ENCODE data around the gene MCCC2. TPM values are rescaled to one million over a fixed set of nuclear protein-coding genes. Genes with fewer than 3 reads are reported as not detected.

Gene MCCC2
- total RNA-seq, 1 experiment from 2014 or later = 98.7 TPM

DNA sequence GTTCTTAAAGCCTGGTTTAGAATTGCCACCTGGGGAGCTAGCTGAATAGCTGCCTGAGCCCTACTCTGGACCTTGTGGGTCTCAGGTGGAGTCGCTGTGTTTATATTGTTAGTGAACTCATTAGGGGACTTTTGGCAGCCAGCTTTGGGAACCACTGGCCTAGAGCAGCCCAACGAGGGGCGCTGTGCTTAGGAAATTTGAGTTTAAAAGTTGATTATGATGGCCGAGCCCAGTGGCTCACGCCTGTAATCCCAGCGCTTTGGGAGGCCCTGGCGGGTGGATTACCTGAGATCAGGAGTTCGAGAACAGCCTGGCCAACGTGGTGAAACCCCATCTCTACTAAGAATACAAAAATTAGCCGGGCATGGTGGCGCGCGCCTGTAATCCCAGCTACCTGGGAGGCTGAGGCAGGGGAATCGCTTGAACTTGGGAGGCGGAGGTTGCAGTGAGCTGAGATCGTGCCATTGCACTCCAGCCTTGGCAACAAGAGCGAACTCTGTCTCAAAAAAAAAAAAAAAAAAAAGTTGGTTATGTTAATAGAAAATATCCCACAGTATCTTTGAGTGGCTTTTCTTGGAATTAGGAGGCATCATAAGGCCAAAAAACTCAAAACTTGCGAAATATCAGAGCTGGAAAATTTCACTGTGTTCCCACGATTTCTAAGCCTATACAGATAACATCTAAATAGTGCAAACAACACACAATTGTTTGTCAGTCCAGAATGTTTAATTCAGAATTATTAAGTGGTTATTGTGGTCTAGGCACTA lies 809 bp downstream of the MCCC2 start:
- H3K36me3 Mint-ChIP-seq (ENCODE audit: insufficient read depth, unreplicated experiment) = peaks cover 42% of the 10 kb centered on the region
- no peaks in the 10 kb centered on the region for H3K9me3 Mint-ChIP-seq (ENCODE audit: low read depth, unreplicated experiment)
- no TSS peak for BruUV-seq (replicated peaks)
- DNase-seq = no peak
- CTCF ChIA-PET = interaction anchor here (1.4 to 2.3 kb wide), 2 partner anchors 13 to 170 kb away, joined by 4 to 19 read pairs; no protein-coding TSS in a partner anchor
- H3K27ac Mint-ChIP-seq (ENCODE audit: unreplicated experiment) = peak overlapping the region; percentile 98
- peak overlapping the region; percentile 88 for H3K4me3 Mint-ChIP-seq (ENCODE audit: low read depth, unreplicated experiment)
- H3K27me3 Mint-ChIP-seq (ENCODE audit: unreplicated experiment) = no peaks in the 10 kb centered on the region
- TF ChIP-seq, protein P1, sequence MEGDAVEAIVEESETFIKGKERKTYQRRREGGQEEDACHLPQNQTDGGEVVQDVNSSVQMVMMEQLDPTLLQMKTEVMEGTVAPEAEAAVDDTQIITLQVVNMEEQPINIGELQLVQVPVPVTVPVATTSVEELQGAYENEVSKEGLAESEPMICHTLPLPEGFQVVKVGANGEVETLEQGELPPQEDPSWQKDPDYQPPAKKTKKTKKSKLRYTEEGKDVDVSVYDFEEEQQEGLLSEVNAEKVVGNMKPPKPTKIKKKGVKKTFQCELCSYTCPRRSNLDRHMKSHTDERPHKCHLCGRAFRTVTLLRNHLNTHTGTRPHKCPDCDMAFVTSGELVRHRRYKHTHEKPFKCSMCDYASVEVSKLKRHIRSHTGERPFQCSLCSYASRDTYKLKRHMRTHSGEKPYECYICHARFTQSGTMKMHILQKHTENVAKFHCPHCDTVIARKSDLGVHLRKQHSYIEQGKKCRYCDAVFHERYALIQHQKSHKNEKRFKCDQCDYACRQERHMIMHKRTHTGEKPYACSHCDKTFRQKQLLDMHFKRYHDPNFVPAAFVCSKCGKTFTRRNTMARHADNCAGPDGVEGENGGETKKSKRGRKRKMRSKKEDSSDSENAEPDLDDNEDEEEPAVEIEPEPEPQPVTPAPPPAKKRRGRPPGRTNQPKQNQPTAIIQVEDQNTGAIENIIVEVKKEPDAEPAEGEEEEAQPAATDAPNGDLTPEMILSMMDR (IDR thresholded peaks at IDR 0.05; ENCODE audit: unreplicated experiment) = no peak
- intact Hi-C loops (cut with micrococcal nuclease; ENCODE audit: unreplicated experiment) = no loop called here
- H3K4me1 Mint-ChIP-seq (ENCODE audit: low read depth, unreplicated experiment) = peaks cover 21% of the 10 kb centered on the region

DNA sequence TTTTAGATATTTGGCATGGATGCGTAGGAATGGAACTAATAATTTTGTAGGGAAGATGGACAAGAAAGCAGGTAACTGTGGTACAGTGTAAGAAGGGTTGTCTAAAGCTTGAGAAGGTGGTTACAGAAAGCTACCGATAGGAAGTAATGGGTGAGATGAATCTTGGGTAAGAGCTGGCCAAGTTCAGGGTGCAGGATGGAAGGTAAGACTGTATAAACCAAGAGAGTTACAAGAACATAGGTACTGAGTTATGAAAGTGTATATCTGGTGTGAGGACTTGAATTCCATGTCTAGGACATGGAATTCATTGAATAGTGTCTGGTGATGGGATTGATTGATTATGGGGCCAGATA lies 1.4 kb downstream of the MCCC2 start:
- Mint-ChIP-seq H3K4me1 (ENCODE audit: low read depth, unreplicated experiment) (peaks cover 21% of the 10 kb centered on the region), H3K4me3 (ENCODE audit: low read depth, unreplicated experiment) (peak overlapping the region; percentile 88), H3K9me3 (ENCODE audit: low read depth, unreplicated experiment) (no peaks in the 10 kb centered on the region), H3K36me3 (ENCODE audit: insufficient read depth, unreplicated experiment) (peaks cover 38% of the 10 kb centered on the region), H3K27me3 (ENCODE audit: unreplicated experiment) (no peaks in the 10 kb centered on the region), H3K27ac (ENCODE audit: unreplicated experiment) (peak overlapping the region; percentile 22)
- intact Hi-C loops (cut with micrococcal nuclease; ENCODE audit: unreplicated experiment) = no loop called here
- no TSS peak for BruUV-seq (replicated peaks)
- no peak for DNase-seq
- TF ChIP-seq, protein P1 (IDR thresholded peaks at IDR 0.05; ENCODE audit: unreplicated experiment) = no peak
- CTCF ChIA-PET = interaction anchor here (1.4 kb wide), 1 partner anchor 169 kb away, joined by 4 read pairs; no protein-coding TSS in a partner anchor

DNA sequence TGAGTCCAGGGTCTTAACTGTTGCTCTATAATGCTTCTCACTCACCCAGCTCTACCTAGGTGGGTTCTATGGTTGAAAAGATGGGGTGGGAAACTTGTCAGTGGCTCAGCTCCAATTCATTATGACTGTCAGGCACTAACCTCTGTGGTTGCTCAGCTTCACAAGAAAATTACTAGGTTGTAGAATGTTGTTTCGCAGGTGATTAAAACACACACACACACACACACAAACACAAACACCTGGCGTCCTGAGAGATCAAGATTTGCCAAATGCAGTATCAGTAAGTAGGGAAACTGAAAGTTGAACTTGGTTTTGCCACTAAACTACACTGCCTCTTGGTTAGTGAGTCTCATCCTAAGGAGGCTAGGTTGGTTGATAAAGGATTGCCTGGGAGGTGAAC lies 2.8 kb downstream of the MCCC2 start:
- intact Hi-C loops (cut with micrococcal nuclease; ENCODE audit: unreplicated experiment) = no loop called here
- Mint-ChIP-seq H3K9me3 (ENCODE audit: low read depth, unreplicated experiment) (no peaks in the 10 kb centered on the region), H3K36me3 (ENCODE audit: insufficient read depth, unreplicated experiment) (peaks cover 43% of the 10 kb centered on the region), H3K4me1 (ENCODE audit: low read depth, unreplicated experiment) (peaks cover 21% of the 10 kb centered on the region), H3K27ac (ENCODE audit: unreplicated experiment) (no peak overlapping the region), H3K4me3 (ENCODE audit: low read depth, unreplicated experiment) (peak overlapping the region; percentile 88), H3K27me3 (ENCODE audit: unreplicated experiment) (no peaks in the 10 kb centered on the region)
- no peak for DNase-seq
- no TSS peak for BruUV-seq (replicated peaks)
- TF ChIP-seq, protein P1 (IDR thresholded peaks at IDR 0.05; ENCODE audit: unreplicated experiment) = no peak
- CTCF ChIA-PET = interaction anchor here (2.3 kb wide), 1 partner anchor 11 kb away, joined by 11 read pairs; no protein-coding TSS in a partner anchor

DNA sequence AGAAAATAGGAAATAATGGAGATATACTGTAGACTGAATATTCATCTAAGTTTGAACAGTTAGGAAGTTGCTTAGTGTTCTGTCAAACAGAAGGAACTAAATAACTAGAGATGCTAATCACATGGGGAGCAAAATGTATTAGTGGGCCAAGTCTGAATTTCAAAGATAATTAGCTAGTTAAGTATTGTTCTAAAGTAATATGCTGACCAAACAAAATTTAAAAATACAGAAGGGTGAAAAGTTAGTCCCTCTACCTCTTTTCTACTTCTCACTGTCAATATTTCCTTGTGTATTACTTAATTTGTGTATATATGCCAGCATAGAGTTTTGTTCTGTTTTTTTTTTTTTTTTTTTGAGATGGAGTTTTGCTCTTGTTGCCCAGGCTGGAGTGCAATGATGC lies 4.0 kb downstream of the MCCC2 start:
- CTCF ChIA-PET = interaction anchor here (2.3 kb wide), 1 partner anchor 10 kb away, joined by 11 read pairs; no protein-coding TSS in a partner anchor
- intact Hi-C loops (cut with micrococcal nuclease; ENCODE audit: unreplicated experiment) = no loop called here
- Mint-ChIP-seq H3K36me3 (ENCODE audit: insufficient read depth, unreplicated experiment) (peaks cover 40% of the 10 kb centered on the region), H3K9me3 (ENCODE audit: low read depth, unreplicated experiment) (no peaks in the 10 kb centered on the region), H3K4me1 (ENCODE audit: low read depth, unreplicated experiment) (peaks cover 21% of the 10 kb centered on the region), H3K27me3 (ENCODE audit: unreplicated experiment) (no peaks in the 10 kb centered on the region), H3K27ac (ENCODE audit: unreplicated experiment) (no peak overlapping the region), H3K4me3 (ENCODE audit: low read depth, unreplicated experiment) (no peak overlapping the region)
- TF ChIP-seq, protein P1 (IDR thresholded peaks at IDR 0.05; ENCODE audit: unreplicated experiment) = no peak
- no peak for DNase-seq
- no TSS peak for BruUV-seq (replicated peaks)
